ENCODE results near the gene STIM1. TPM values are rescaled to one million over a fixed set of nuclear protein-coding genes. Genes with fewer than 3 reads are reported as not detected.

The STIM1 gene
- total RNA-seq, 1 experiment from 2014 or later = 93.6 TPM

GRCh38 chr11:4074266-4074665, 218.8 kb downstream of the STIM1 start:
- ATAC-seq (no peak; the same call in 1 of the 2 replicates), DNase-seq (ENCODE audit: low read depth, low spot score) (no peak)
- H3K27ac ChIP-seq (ENCODE audit: low read length) = no peak overlapping the region
- CTCF ChIA-PET = interaction anchor here (0.5 to 3.8 kb wide), 5 partner anchors 11 to 374 kb away, joined by 4 to 139 read pairs (median 7); partner anchors contain the start of gene STIM1
- no TSS peak for BruUV-seq (replicated peaks)
- no peaks in the 10 kb centered on the region for H3K9me3 ChIP-seq (ENCODE audit: control insufficient read depth, insufficient read depth, low read depth, low read length)
- no peaks in the 10 kb centered on the region for H3K27me3 ChIP-seq (ENCODE audit: control insufficient read depth, insufficient read depth, low read length)
- intact Hi-C loops (cut with micrococcal nuclease; ENCODE audit: unreplicated experiment) (no loop called here), in situ Hi-C loops (cut with HindIII; ENCODE audit: low pct_unique_long_range_greater_than_20kb, low sequenced_read_pairs) (no loop called here)
- POLR2A ChIA-PET = no interaction called here
- no peak overlapping the region for H3K4me3 ChIP-seq (ENCODE audit: low read depth in 2 of 2, low read length in 2 of 2)
- no peaks in the 10 kb centered on the region for H3K36me3 ChIP-seq (ENCODE audit: control insufficient read depth, insufficient read depth, low read length)
- TF ChIP-seq SIN3A (IDR thresholded peaks at IDR 0.05; ENCODE audit: borderline replicate concordance, insufficient read depth, low read depth, low read length) (no peak), CTCF (IDR thresholded peaks at IDR 0.05) (no peak), POLR2AphosphoS5 (IDR thresholded peaks at IDR 0.05; ENCODE audit: low read depth, low read length) (no peak), TCF7L2 (IDR thresholded peaks at IDR 0.05; ENCODE audit: low read depth, low read length) (no peak)
- TF ChIP-seq, protein P1, sequence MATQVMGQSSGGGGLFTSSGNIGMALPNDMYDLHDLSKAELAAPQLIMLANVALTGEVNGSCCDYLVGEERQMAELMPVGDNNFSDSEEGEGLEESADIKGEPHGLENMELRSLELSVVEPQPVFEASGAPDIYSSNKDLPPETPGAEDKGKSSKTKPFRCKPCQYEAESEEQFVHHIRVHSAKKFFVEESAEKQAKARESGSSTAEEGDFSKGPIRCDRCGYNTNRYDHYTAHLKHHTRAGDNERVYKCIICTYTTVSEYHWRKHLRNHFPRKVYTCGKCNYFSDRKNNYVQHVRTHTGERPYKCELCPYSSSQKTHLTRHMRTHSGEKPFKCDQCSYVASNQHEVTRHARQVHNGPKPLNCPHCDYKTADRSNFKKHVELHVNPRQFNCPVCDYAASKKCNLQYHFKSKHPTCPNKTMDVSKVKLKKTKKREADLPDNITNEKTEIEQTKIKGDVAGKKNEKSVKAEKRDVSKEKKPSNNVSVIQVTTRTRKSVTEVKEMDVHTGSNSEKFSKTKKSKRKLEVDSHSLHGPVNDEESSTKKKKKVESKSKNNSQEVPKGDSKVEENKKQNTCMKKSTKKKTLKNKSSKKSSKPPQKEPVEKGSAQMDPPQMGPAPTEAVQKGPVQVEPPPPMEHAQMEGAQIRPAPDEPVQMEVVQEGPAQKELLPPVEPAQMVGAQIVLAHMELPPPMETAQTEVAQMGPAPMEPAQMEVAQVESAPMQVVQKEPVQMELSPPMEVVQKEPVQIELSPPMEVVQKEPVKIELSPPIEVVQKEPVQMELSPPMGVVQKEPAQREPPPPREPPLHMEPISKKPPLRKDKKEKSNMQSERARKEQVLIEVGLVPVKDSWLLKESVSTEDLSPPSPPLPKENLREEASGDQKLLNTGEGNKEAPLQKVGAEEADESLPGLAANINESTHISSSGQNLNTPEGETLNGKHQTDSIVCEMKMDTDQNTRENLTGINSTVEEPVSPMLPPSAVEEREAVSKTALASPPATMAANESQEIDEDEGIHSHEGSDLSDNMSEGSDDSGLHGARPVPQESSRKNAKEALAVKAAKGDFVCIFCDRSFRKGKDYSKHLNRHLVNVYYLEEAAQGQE (IDR thresholded peaks at IDR 0.05; ENCODE audit: insufficient read depth in 1 of 2, low read depth in 2 of 2, low read length in 1 of 2) = no peak
- no peaks in the 10 kb centered on the region for H3K4me1 ChIP-seq (ENCODE audit: control insufficient read depth, insufficient read depth, low read length)

- no peak for DNase-seq (ENCODE audit: low read depth, low spot score)
Observed at GRCh38 chr11:4076774-4077173, 221.3 kb downstream of the STIM1 start.

More at GRCh38 chr11:4076774-4077173, 221.3 kb downstream of the STIM1 start:
- POLR2A ChIA-PET = no interaction called here
- no peaks in the 10 kb centered on the region for H3K9me3 ChIP-seq (ENCODE audit: control insufficient read depth, insufficient read depth, low read depth, low read length)
- H3K4me1 ChIP-seq (ENCODE audit: control insufficient read depth, insufficient read depth, low read length) = no peaks in the 10 kb centered on the region
- in situ Hi-C loops (cut with HindIII; ENCODE audit: low pct_unique_long_range_greater_than_20kb, low sequenced_read_pairs) = no loop called here
- no peak overlapping the region for H3K27ac ChIP-seq (ENCODE audit: low read length)
- CTCF ChIA-PET = no interaction called here
- H3K36me3 ChIP-seq (ENCODE audit: control insufficient read depth, insufficient read depth, low read length) = no peaks in the 10 kb centered on the region
- no peaks in the 10 kb centered on the region for H3K27me3 ChIP-seq (ENCODE audit: control insufficient read depth, insufficient read depth, low read length)
- BruUV-seq (replicated peaks) = no TSS peak
- TF ChIP-seq CTCF (IDR thresholded peaks at IDR 0.05) (no peak), SIN3A (IDR thresholded peaks at IDR 0.05; ENCODE audit: borderline replicate concordance, insufficient read depth, low read depth, low read length) (no peak)
- TF ChIP-seq, protein P1 (IDR thresholded peaks at IDR 0.05; ENCODE audit: insufficient read depth in 1 of 2, low read depth in 2 of 2, low read length in 1 of 2) = no peak
- no peak overlapping the region for H3K4me3 ChIP-seq (ENCODE audit: low read depth in 2 of 2, low read length in 2 of 2)
- ATAC-seq = no peak
- intact Hi-C loops (cut with micrococcal nuclease; ENCODE audit: unreplicated experiment) = no loop called here

All from Panc1 (cell line).